K562 (cell line): ENCODE results near the gene BCAM. TPM values are rescaled to one million over a fixed set of nuclear protein-coding genes. Genes with fewer than 3 reads are reported as not detected.

Experiments
- ATF2 ChIP-seq: sonication (generic); formaldehyde crosslinking; IDR thresholded peaks from 2 replicates; pipeline ENCODE4 v1.8.1; 2022; ENCODE audit warnings: missing genetic modification reagents
- CBX5 ChIP-seq: IDR thresholded peaks from 2 replicates; pipeline ENCODE4 v1.6.1; 2014; ENCODE audit warnings: low read depth, borderline replicate concordance
- CXXC5 ChIP-seq: fragments of 250-450 bp; sonication (Bioruptor Pico); IDR thresholded peaks from 2 replicates; pipeline ENCODE4 v1.8.0; 2022; ENCODE audit warnings: inconsistent platforms, mild to moderate bottlenecking, moderate library complexity
- HSF4 ChIP-seq: fragments of 250-450 bp; sonication (Bioruptor Pico); IDR thresholded peaks from 2 replicates; pipeline ENCODE4 v2.1.2; 2022; ENCODE audit warnings: mild to moderate bottlenecking, moderate library complexity, borderline replicate concordance
- RBM34 ChIP-seq: fragments of 200-400 bp; formaldehyde crosslinking; IDR thresholded peaks from 2 replicates; pipeline ENCODE4 v1.6.1; 2018; ENCODE audit warnings: low read length, borderline replicate concordance; ENCODE audit not compliant: insufficient read depth
- ZFP1 ChIP-seq: fragments of 450-650 bp; formaldehyde crosslinking; IDR thresholded peaks from 2 replicates; pipeline ENCODE4 v1.4.0; 2020; ENCODE audit warnings: mild to moderate bottlenecking, mixed read lengths
- ZNF140 ChIP-seq: fragments of 250-450 bp; sonication (Bioruptor Pico); IDR thresholded peaks from 2 replicates; pipeline ENCODE4 v1.8.0; 2021; ENCODE audit warnings: moderate library complexity, mild to moderate bottlenecking, inconsistent platforms
- ZNF174 ChIP-seq: fragments of 250-450 bp; sonication (Bioruptor Pico); IDR thresholded peaks from 2 replicates; pipeline ENCODE4 v1.4.0; 2020; ENCODE audit warnings: mild to moderate bottlenecking
- polyA plus RNA-seq, 8 experiments: library from polyadenylated mRNA; depleted of rRNA in 4 of 8; stranded (reverse) in 5 of 8; unstranded in 3 of 8; fragments of >200 nt; fragmentation: Nextera tagmentation in 2 of 8; fragmentation: Illumina TruSeq in 1 of 8; extraction: Ambion mirVana in 2 of 8; extraction: Trizol in 1 of 8; gene quantifications; 2 replicates each; pipeline versions ENCODE4 v1.2.1 to v1.2.3, GENCODE V29; 2011 to 2014; ENCODE audit warnings: inconsistent platforms in 1 of 8, missing spikeins in 1 of 8
- total RNA-seq, 7 experiments: library from RNA; depleted of rRNA in 6 of 7; stranded (reverse); fragments of >200 nt in 6 of 7; fragmentation: Illumina TruSeq in 2 of 7; extraction: Trizol in 2 of 7; gene quantifications; 2 replicates each; pipeline versions ENCODE4 v1.2.1 to v1.2.3, GENCODE V29; 2011 to 2021; ENCODE audit warnings: low replicate concordance in 1 of 7
- TF ChIP-seq, protein P1 (sequence below): fragments of 450-650 bp; IDR thresholded peaks from 2 replicates; pipeline ENCODE4 v1.6.1; 2018; ENCODE audit not compliant: partially characterized antibody

The BCAM gene
- total and polyA plus RNA-seq, 9 of the 15 experiments (the other 6 are each of a cell fraction or from before 2014, with no cell fraction given) = 0.07 to 1.3 (median 0.33) TPM; not detected in 2

- TF ChIP-seq CBX5 (no peak), RBM34 (no peak), CXXC5 (CRISPR knock-in tag) (no peak), ZNF174 (no peak), ZFP1 (no peak), ZNF140 (CRISPR knock-in tag) (no peak), ATF2 (no peak), HSF4 (CRISPR knock-in tag) (no peak)
- TF ChIP-seq, protein P1, sequence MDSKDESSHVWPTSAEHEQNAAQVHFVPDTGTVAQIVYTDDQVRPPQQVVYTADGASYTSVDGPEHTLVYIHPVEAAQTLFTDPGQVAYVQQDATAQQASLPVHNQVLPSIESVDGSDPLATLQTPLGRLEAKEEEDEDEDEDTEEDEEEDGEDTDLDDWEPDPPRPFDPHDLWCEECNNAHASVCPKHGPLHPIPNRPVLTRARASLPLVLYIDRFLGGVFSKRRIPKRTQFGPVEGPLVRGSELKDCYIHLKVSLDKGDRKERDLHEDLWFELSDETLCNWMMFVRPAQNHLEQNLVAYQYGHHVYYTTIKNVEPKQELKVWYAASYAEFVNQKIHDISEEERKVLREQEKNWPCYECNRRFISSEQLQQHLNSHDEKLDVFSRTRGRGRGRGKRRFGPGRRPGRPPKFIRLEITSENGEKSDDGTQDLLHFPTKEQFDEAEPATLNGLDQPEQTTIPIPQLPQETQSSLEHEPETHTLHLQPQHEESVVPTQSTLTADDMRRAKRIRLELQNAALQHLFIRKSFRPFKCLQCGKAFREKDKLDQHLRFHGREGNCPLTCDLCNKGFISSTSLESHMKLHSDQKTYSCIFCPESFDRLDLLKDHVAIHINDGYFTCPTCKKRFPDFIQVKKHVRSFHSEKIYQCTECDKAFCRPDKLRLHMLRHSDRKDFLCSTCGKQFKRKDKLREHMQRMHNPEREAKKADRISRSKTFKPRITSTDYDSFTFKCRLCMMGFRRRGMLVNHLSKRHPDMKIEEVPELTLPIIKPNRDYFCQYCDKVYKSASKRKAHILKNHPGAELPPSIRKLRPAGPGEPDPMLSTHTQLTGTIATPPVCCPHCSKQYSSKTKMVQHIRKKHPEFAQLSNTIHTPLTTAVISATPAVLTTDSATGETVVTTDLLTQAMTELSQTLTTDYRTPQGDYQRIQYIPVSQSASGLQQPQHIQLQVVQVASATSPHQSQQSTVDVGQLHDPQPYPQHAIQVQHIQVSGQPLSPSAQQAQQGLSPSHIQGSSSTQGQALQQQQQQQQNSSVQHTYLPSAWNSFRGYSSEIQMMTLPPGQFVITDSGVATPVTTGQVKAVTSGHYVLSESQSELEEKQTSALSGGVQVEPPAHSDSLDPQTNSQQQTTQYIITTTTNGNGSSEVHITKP = no peak
Observed at GRCh38 chr19:44810234-44811121, 1.6 kb downstream of the BCAM start (continued).
